Lung (tissue), 12 donors: ENCODE measurements around the gene TLE7. TPM values are rescaled to one million over a fixed set of nuclear protein-coding genes. Genes with fewer than 3 reads are reported as not detected.

Experiments used
- ATAC-seq: fragments of 200-7000 bp; cut with Tn5 transposase; one replicate; pipeline ENCODE4 v1.9.1; 2020; ENCODE audit warnings: moderate number of reproducible peaks; ENCODE audit not compliant: insufficient read depth, low FRiP score
- DNase-seq, 3 donors: peaks; one replicate each; pipeline ENCODE4 v3.0.0-alpha.2; 2013 to 2017
- H3K27ac ChIP-seq, 2 donors: one replicate each; pipeline ENCODE4 v1.5.1; 2013; ENCODE audit warnings: mild to moderate bottlenecking in 2 of 2, moderate library complexity in 2 of 2, control low read depth in 1 of 2, inconsistent platforms in 1 of 2, low read depth in 1 of 2, low read length in 1 of 2
- H3K27me3 ChIP-seq, 3 donors: one replicate each; pipeline ENCODE4 v1.5.1; 2013; ENCODE audit warnings: low read length in 2 of 3; ENCODE audit not compliant: control insufficient read depth in 3 of 3, insufficient read depth in 3 of 3
- H3K36me3 ChIP-seq, 4 donors: one replicate each; pipeline ENCODE4 v1.5.1; 2013; ENCODE audit warnings: low read length in 4 of 4, mild to moderate bottlenecking in 1 of 4, moderate library complexity in 1 of 4; ENCODE audit not compliant: control insufficient read depth in 4 of 4, insufficient read depth in 4 of 4
- H3K4me1 ChIP-seq, 5 donors: one replicate each; pipeline ENCODE4 v1.5.1; 2013; ENCODE audit warnings: low read length in 5 of 5, mild to moderate bottlenecking in 2 of 5, moderate library complexity in 1 of 5; ENCODE audit not compliant: control insufficient read depth in 5 of 5, insufficient read depth in 5 of 5
- H3K4me3 ChIP-seq: one replicate; pipeline ENCODE4 v1.5.1; 2013; ENCODE audit warnings: mild to moderate bottlenecking, control low read depth, moderate library complexity
- H3K9ac ChIP-seq, 2 donors: one replicate each; pipeline ENCODE4 v1.5.1; 2013; ENCODE audit warnings: low read length in 2 of 2, control low read depth in 1 of 2; ENCODE audit not compliant: insufficient read depth in 1 of 2
- H3K9me3 ChIP-seq, 4 donors: one replicate each; pipeline ENCODE4 v1.5.1; 2013; ENCODE audit warnings: low read length in 3 of 4, mild to moderate bottlenecking in 1 of 4, moderate library complexity in 1 of 4; ENCODE audit not compliant: control insufficient read depth in 4 of 4, insufficient read depth in 3 of 4
- CTCF ChIP-seq: IDR thresholded peaks from 2 replicates; pipeline ENCODE4 v1.5.1; 2012; ENCODE audit warnings: mild to moderate bottlenecking; ENCODE audit errors: control extremely low read depth, extremely low read depth
- WGBS, 2 donors: extraction: QIAGEN DNeasy Blood & Tissue Kit; methylation state at CpG; one replicate each; pipeline ENCODE4 v1.1.7; 2013; 5-methylcytosine and 5-hydroxymethylcytosine counted together
- polyA plus RNA-seq, 2 donors: library from polyadenylated mRNA; stranded (reverse); fragments of 200-250 nt; gene quantifications; one replicate each; pipeline ENCODE4 v1.2.1, GENCODE V29; 2013
- total RNA-seq, 2 donors: library from RNA; depleted of rRNA in 1 of 2; stranded (reverse); fragments of >200 nt in 1 of 2; gene quantifications; one replicate each; pipeline ENCODE4 v1.2.1, GENCODE V29; 2014 to 2021
- donor health status: control.
- donor health status: control.
- donor health status: Bipolar disorder and iron deficiency.
- donor health status: healthy.
- donor health status: DM: yes; HTN: yes; CAD: no.

The TLE7 gene
- total and polyA plus RNA-seq, 4 donors: not detected

GRCh38 chr16:71414038-71414437 is 27.8 kb downstream of the TLE7 start:
- Histone ChIP-seq H3K9ac (no peak overlapping the region), H3K4me1 (no peaks in the 10 kb centered on the region), H3K36me3 (no peaks in the 10 kb centered on the region), H3K4me3 (no peak overlapping the region), H3K9me3 (peaks cover 0 to 4% (median 0%) of the 10 kb centered on the region in 4 donors), H3K27me3 (peaks cover 0 to 19% (median 3%) of the 10 kb centered on the region in 3 donors), H3K27ac (no peak overlapping the region)
- WGBS, 2 donors: 88 to 96% methylated on average over 5 of the region's 5 CpGs
- no peak for TF ChIP-seq CTCF
- DNase-seq (no peak), ATAC-seq (no peak)

GRCh38 chr16:71413341-71413740 is 28.5 kb downstream of the TLE7 start:
- H3K4me1 ChIP-seq: no peaks in the 10 kb centered on the region
- 81% methylated on average over 4 of the region's 4 CpGs for WGBS, 2 donors
- no peaks in the 10 kb centered on the region for H3K36me3 ChIP-seq
- H3K9ac ChIP-seq: no peak overlapping the region
- ATAC-seq (no peak), DNase-seq (no peak)
- no peak overlapping the region for H3K4me3 ChIP-seq
- H3K9me3 ChIP-seq: peaks cover 0 to 4% (median 0%) of the 10 kb centered on the region in 4 donors
- peaks cover 0 to 26% (median 3%) of the 10 kb centered on the region in 3 donors for H3K27me3 ChIP-seq
- no peak for TF ChIP-seq CTCF
- H3K27ac ChIP-seq: no peak overlapping the region

GRCh38 chr16:71412270-71413160 is 29.3 kb downstream of the TLE7 start:
- peak; percentile 70 to 74 (median 73) for DNase-seq
- WGBS, 2 donors: 8 to 10% methylated on average over 24 of the region's 24 CpGs
- Histone ChIP-seq H3K4me1 (no peaks in the 10 kb centered on the region), H3K27ac (no peak overlapping the region), H3K36me3 (no peaks in the 10 kb centered on the region), H3K27me3 (peaks cover 3 to 30% (median 3%) of the 10 kb centered on the region in 3 donors), H3K4me3 (no peak overlapping the region), H3K9me3 (peaks cover 0 to 4% (median 0%) of the 10 kb centered on the region in 4 donors), H3K9ac (no peak overlapping the region)
- peak; percentile 81 for TF ChIP-seq CTCF
- ATAC-seq: peak; percentile 74
